ENCODE results near the gene MARCHF2.
"Not testable (repeated sequence)": the region's sequence is repeated elsewhere in the genome, so short reads cannot be mapped to it uniquely, and the experiment has no call there.

The MARCHF2 gene

DNA sequence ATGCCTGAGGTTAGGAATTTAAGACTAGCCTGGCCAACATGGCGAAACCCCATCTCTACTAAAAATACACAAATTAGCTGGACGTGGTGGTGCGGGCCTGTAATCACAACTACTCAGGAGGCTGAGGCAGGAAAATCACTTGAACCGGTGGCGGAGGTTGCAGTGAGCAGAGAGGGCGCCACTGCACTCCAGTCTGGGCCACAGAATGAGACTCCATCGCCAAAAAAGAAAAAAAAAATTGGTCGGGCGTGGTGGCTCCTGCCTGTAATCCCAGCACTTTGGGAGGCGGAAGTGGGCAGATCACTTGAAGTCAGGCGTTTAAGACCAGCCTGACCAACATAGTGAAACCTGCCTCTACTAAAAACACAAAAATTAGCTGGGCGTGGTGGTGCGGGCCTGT, 2.4 kb upstream of the MARCHF2 start:
- intact Hi-C loops (cut with micrococcal nuclease), result loop anchor here (10.0 kb wide), 1 partner anchor 94 kb away; the partner anchor contains the start of gene PRAM1
- peaks cover 12% of the 10 kb centered on the region for H3K4me1 Mint-ChIP-seq (ENCODE audit: low read depth)
- peak overlapping the region; percentile 48 for H3K27ac Mint-ChIP-seq
- H3K27me3 Mint-ChIP-seq, H3K4me3 Mint-ChIP-seq, H3K9me3 Mint-ChIP-seq: not testable (repeated sequence)
- peaks cover 12% of the 10 kb centered on the region for H3K36me3 Mint-ChIP-seq (ENCODE audit: low read depth)

GRCh38 chr19:8413629-8413995, 507 bp downstream of the MARCHF2 start:
- Mint-ChIP-seq H3K9me3 (no peaks in the 10 kb centered on the region), H3K27ac (no peak overlapping the region), H3K36me3 (ENCODE audit: low read depth) (peaks cover 3% of the 10 kb centered on the region), H3K27me3 (no peaks in the 10 kb centered on the region), H3K4me3 (peak overlapping the region; percentile 63), H3K4me1 (ENCODE audit: low read depth) (peaks cover 29% of the 10 kb centered on the region)
- intact Hi-C loops (cut with micrococcal nuclease), result loop anchor here (2.0 to 10.0 kb wide), 2 partner anchors 39 to 91 kb away; partner anchors contain the start of gene PRAM1

DNA sequence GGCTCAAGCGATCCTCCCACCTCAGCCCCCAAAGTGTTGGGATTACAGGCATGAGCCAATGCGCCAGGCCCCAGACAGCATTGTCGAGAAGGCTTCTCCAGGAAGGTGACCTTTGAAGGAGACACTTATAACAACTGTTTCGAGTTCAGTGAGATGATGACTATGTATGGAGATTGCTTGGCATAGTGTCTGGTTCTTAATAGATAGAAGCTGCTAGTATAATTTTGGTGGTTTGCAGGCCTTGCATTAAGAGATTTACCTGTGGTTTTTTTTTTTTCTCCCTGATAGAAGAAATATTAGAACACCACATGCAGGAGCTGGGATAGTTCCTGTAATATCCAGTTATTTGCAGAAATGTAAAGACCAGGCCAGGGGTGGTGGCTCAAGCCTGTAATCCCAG, 3.7 kb downstream of the MARCHF2 start:
- Mint-ChIP-seq H3K4me3 (no peak overlapping the region), H3K27me3 (no peaks in the 10 kb centered on the region), H3K9me3 (no peaks in the 10 kb centered on the region), H3K27ac (no peak overlapping the region), H3K36me3 (ENCODE audit: low read depth) (peaks cover 13% of the 10 kb centered on the region), H3K4me1 (ENCODE audit: low read depth) (peaks cover 21% of the 10 kb centered on the region)
- intact Hi-C loops (cut with micrococcal nuclease), result loop anchor here (10.0 kb wide), 1 partner anchor 88 kb away; the partner anchor contains the start of gene PRAM1

GRCh38 chr19:8421484-8422461, 8.7 kb downstream of the MARCHF2 start:
- intact Hi-C loops (cut with micrococcal nuclease), result no loop called here
- peak overlapping the region; percentile 15 for H3K27ac Mint-ChIP-seq
- peaks cover 52% of the 10 kb centered on the region for H3K36me3 Mint-ChIP-seq (ENCODE audit: low read depth)
- no peaks in the 10 kb centered on the region for H3K27me3 Mint-ChIP-seq
- no peaks in the 10 kb centered on the region for H3K9me3 Mint-ChIP-seq
- H3K4me3 Mint-ChIP-seq, result no peak overlapping the region
- H3K4me1 Mint-ChIP-seq (ENCODE audit: low read depth), result peaks cover 48% of the 10 kb centered on the region

- Mint-ChIP-seq H3K27ac (peak overlapping the region; percentile 97), H3K4me1 (ENCODE audit: low read depth) (peaks cover 31% of the 10 kb centered on the region), H3K36me3 (ENCODE audit: low read depth) (peaks cover 67% of the 10 kb centered on the region), H3K27me3 (no peaks in the 10 kb centered on the region), H3K4me3 (peak overlapping the region; percentile 66), H3K9me3 (no peaks in the 10 kb centered on the region)
- intact Hi-C loops (cut with micrococcal nuclease), result no loop called here
These were observed 10.7 kb downstream of the MARCHF2 start for GRCh38 chr19:8423817-8424223.

- H3K27me3 Mint-ChIP-seq; H3K9me3 Mint-ChIP-seq; intact Hi-C loops (cut with micrococcal nuclease); H3K4me3 Mint-ChIP-seq: not testable (repeated sequence)
- Mint-ChIP-seq H3K27ac (peak overlapping the region; percentile 29), H3K36me3 (ENCODE audit: low read depth) (peaks cover 79% of the 10 kb centered on the region), H3K4me1 (ENCODE audit: low read depth) (peaks cover 29% of the 10 kb centered on the region)
These were observed 12.2 kb downstream of the MARCHF2 start for GRCh38 chr19:8425331-8425730.

DNA sequence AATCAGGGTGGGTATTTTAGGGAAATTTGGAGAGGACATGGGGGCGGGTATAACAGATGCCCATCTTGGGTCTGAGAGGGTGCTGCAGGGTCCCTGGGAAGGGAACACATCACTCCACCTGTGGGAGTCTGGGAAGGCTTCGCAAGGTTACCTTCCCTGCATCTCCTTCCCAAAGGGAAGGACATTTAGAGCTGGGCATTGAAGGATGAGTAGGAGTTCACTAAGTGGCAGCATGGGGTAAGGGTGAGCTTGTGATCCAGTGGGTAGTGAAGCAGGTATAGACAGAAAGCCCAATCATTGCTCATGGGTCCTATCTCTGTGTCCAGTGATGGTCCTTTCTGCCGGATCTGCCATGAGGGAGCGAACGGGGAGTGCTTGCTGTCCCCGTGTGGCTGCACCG, 13.2 kb downstream of the MARCHF2 start:
- no peak overlapping the region for H3K4me3 Mint-ChIP-seq
- peaks cover 88% of the 10 kb centered on the region for H3K36me3 Mint-ChIP-seq (ENCODE audit: low read depth)
- peak overlapping the region; percentile 29 for H3K27ac Mint-ChIP-seq
- no peaks in the 10 kb centered on the region for H3K27me3 Mint-ChIP-seq
- H3K9me3 Mint-ChIP-seq, result no peaks in the 10 kb centered on the region
- intact Hi-C loops (cut with micrococcal nuclease), result no loop called here
- peaks cover 29% of the 10 kb centered on the region for H3K4me1 Mint-ChIP-seq (ENCODE audit: low read depth)

GRCh38 chr19:8429044-8429443, 15.9 kb downstream of the MARCHF2 start:
- intact Hi-C loops (cut with micrococcal nuclease), result no loop called here

DNA sequence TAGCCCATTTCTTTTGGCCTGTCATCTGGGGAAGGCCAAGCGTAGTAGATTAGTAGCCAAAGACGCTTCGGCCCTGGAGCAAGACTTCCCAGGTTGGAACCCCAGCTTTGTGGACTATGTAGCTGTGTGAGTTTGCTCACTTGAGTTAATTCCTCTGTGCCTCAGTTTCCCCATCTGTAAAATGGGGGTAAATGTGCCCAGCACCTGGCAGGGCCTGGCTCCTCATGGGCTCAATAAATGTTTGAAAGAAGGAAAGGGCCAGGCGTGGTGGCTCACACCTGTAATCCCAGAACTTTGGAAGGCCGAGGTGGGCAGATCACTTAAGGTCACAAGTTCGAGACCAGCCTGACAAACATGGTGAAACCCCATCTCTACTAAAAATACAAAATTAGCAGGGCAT, 16.7 kb downstream of the MARCHF2 start:
- no peak overlapping the region for H3K27ac Mint-ChIP-seq
- H3K36me3 Mint-ChIP-seq (ENCODE audit: low read depth), result peaks cover 83% of the 10 kb centered on the region
- peaks cover 23% of the 10 kb centered on the region for H3K4me1 Mint-ChIP-seq (ENCODE audit: low read depth)
- intact Hi-C loops (cut with micrococcal nuclease), result no loop called here
- H3K4me3 Mint-ChIP-seq, result no peak overlapping the region
- H3K9me3 Mint-ChIP-seq, result no peaks in the 10 kb centered on the region
- no peaks in the 10 kb centered on the region for H3K27me3 Mint-ChIP-seq

More at GRCh38 chr19:8429044-8429443, 15.9 kb downstream of the MARCHF2 start:
- Mint-ChIP-seq H3K27ac (peak overlapping the region; percentile 18), H3K36me3 (ENCODE audit: low read depth) (peaks cover 86% of the 10 kb centered on the region), H3K4me1 (ENCODE audit: low read depth) (peaks cover 30% of the 10 kb centered on the region), H3K9me3 (no peaks in the 10 kb centered on the region), H3K27me3 (no peaks in the 10 kb centered on the region), H3K4me3 (no peak overlapping the region)

DNA sequence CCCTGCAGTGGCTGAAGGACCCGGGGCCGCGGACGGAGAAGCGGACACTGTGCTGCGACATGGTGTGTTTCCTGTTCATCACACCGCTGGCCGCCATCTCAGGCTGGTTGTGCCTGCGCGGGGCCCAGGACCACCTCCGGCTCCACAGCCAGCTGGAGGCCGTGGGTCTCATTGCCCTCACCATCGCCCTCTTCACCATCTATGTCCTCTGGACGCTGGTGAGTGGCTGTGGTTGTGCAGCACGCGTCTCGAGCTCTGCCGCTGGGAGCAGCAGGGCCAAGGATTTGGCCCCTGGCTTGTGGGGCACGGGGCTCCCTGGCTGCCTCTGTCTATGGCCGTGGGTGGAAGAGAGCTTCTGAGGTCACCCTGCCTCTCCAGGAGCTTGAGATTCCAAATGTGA, 17.5 kb downstream of the MARCHF2 start:
- intact Hi-C loops (cut with micrococcal nuclease), result no loop called here
- Mint-ChIP-seq H3K36me3 (ENCODE audit: low read depth) (peaks cover 83% of the 10 kb centered on the region), H3K4me3 (no peak overlapping the region), H3K27me3 (no peaks in the 10 kb centered on the region), H3K4me1 (ENCODE audit: low read depth) (peaks cover 23% of the 10 kb centered on the region), H3K9me3 (no peaks in the 10 kb centered on the region), H3K27ac (no peak overlapping the region)

DNA sequence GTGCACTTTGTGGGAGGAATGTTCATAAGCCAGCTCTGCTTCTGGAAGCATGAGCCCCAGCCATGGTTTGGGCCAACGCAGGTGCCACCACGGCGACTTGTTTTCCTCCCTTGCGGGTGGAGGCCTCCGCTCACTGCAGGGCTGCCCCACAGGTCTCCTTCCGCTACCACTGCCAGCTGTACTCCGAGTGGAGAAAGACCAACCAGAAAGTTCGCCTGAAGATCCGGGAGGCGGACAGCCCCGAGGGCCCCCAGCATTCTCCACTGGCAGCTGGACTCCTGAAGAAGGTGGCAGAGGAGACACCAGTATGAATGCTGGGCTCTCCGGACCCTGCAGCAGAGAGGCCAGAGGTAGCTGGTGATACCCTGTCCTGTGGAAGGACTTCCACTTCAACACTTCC, 25.1 kb downstream of the MARCHF2 start:
- H3K36me3 Mint-ChIP-seq (ENCODE audit: low read depth), result peaks cover 66% of the 10 kb centered on the region
- H3K4me1 Mint-ChIP-seq (ENCODE audit: low read depth), result peaks cover 7% of the 10 kb centered on the region
- H3K27ac Mint-ChIP-seq, result no peak overlapping the region
- no peak overlapping the region for H3K4me3 Mint-ChIP-seq
- H3K27me3 Mint-ChIP-seq, result no peaks in the 10 kb centered on the region
- H3K9me3 Mint-ChIP-seq, result no peaks in the 10 kb centered on the region
- intact Hi-C loops (cut with micrococcal nuclease), result no loop called here

- no peak overlapping the region for H3K4me3 Mint-ChIP-seq
- H3K9me3 Mint-ChIP-seq, result no peaks in the 10 kb centered on the region
- no peak overlapping the region for H3K27ac Mint-ChIP-seq
- H3K4me1 Mint-ChIP-seq (ENCODE audit: low read depth), result peaks cover 22% of the 10 kb centered on the region
- H3K27me3 Mint-ChIP-seq, result no peaks in the 10 kb centered on the region
- intact Hi-C loops (cut with micrococcal nuclease), result no loop called here
- peaks cover 68% of the 10 kb centered on the region for H3K36me3 Mint-ChIP-seq (ENCODE audit: low read depth)
These were observed 28.8 kb downstream of the MARCHF2 start for GRCh38 chr19:8441725-8442544.

DNA sequence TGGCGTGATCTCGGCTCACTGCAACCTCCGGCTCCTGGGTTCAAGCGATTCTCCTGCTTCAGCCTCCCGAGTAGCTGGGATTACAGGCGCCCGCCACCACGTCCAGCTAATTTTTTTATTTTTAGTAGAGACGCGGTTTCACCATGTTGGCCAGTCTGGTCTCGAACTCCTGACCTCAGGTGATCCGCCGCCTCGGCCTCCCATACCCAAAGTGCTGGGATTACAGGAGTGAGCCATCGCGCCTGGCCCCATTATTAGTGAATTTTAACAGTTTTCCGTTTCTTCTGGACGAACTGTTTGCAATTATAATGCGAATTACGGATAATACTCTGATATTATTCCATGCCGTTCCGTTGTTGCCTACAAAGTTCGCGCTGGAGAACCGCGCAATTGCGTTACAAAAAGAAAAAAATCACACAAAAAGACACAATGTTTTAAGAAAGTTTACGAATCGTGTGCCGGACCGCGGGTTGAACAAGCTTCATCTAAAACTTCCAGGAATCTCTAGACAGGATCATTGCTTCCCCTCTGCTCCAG, 31.1 kb downstream of the MARCHF2 start:
- H3K27me3 Mint-ChIP-seq, H3K9me3 Mint-ChIP-seq: not testable (repeated sequence)
- H3K27ac Mint-ChIP-seq, result peak overlapping the region; percentile 94
- H3K4me3 Mint-ChIP-seq, result peak overlapping the region; percentile 94
- H3K4me1 Mint-ChIP-seq (ENCODE audit: low read depth), result peaks cover 44% of the 10 kb centered on the region
- H3K36me3 Mint-ChIP-seq (ENCODE audit: low read depth), result peaks cover 63% of the 10 kb centered on the region
- intact Hi-C loops (cut with micrococcal nuclease), result loop anchor here (1.0 to 2.0 kb wide), 2 partner anchors 63 to 90 kb away; no protein-coding TSS in a partner anchor

Measured in dendritic cell treated with granulocyte-macrophage colony-stimulating factor and Interleukin-4, amounts not matched to agents 40 ng/mL and 50 ng/mL, for 4 days (primary cell).